HG02623 (cell line): Measurements from ENCODE around the gene ART4.

Experiments
- ATAC-seq: cut with Tn5 transposase; IDR thresholded peaks from one replicate; pipeline ENCODE4 v1.9.1; 2021; ENCODE audit warnings: moderate library complexity; ENCODE audit not compliant: unreplicated experiment

The ART4 gene, protein sequence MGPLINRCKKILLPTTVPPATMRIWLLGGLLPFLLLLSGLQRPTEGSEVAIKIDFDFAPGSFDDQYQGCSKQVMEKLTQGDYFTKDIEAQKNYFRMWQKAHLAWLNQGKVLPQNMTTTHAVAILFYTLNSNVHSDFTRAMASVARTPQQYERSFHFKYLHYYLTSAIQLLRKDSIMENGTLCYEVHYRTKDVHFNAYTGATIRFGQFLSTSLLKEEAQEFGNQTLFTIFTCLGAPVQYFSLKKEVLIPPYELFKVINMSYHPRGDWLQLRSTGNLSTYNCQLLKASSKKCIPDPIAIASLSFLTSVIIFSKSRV

DNA sequence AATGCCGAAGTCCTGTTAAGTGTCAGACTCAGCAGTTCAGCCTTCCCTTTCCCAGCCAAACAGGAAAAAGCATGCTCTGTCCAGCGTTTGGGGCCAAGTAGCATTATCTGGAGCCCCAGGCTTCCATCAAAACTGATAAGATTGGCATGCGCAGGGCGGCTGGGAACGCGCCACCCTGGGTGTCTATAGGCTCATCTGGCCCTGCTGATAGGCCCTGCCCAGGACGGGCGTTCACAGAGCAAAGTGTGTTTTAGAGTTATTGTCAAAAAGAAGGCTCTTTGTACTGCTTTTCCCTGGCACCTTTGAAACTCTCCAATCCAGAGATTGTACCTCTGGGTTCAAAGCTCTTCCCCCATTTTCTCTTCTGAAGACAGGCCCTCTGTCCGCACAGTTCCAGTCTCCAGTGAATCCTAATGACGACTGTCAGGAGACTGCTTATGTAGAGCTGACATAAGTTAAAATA is at the start of gene ART4:
TSS of gene ART4 (minus strand) at position 102 of the 463 bp plus-strand sequence. CDS start 413 bp downstream, outside the sequence.
- ATAC-seq = no peak

DNA sequence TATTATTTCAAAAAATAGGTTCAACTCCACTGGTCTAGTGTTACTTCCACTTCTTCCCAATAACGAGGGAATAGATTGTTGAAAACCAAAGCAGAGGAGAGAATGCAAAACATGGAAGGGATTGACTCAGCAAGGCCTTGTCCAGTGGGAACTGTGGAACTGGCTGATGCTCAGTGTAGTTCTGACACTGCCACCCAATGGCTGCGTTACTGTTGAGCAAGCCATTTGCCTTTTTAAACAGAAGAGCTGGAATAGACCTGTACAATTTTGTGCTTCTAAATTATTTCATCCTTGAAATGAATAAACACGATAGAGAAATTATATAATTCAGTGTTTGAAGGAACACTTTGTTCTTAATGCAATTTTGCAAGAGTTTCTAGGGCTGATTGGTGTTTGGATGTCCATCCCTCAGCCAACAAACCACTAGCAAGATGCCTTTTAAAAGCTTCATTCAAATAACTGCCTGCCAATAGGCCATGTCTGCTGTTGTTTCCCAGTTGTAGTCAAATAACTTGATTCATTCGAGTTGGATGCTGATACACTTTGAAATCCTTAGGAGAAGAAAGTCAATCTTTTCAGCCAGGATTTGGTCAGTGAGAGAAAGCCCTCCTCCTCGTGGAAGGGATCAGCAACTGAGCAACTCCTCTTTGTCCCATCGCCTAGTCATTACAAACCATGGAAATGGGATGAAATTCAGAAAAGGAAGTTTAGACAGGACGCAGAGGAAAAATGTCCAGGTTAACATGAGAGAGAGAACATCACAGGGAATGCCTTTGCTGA is 49.6 kb upstream of the ART4 start:
- ATAC-seq = no peak

DNA sequence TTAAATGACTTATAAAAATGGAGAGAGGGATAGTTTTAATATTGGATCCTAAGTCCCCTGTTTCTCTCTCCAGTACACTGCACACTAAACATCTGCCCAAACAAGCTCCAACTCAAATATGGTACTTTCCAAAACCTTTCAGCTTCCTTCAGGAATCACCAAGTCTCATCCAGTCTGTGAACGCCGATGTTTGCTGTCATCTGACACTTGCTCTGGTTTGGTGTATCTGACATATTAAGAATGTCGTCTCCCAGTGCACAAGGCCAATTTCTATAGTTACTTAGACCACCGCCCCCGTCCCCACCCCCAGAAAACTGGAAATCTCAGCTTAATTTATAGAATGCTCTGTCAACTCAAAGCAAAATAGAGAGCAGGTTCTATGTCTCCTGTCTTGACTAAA is 47.4 kb upstream of the ART4 start:
- ATAC-seq = no peak

DNA sequence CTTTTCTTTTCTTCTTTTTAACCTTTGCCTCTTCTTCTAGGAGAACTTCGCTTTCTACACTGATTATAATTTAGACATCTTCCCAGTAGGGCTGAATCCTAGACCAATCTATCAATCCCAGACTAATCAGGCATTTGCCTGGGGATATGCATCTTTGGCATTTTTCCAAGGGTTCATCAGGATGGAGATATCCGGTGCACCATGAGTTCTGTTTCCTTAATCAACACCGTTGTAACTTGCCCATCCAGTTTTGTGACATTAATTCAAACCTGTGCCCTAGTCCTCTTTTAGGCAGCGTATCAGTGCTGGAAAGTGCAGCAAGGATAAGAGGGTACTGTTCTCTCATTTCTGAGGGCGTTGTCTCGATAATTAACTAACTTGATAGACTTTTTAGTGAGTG is 42.9 kb upstream of the ART4 start:
- ATAC-seq = no peak

DNA sequence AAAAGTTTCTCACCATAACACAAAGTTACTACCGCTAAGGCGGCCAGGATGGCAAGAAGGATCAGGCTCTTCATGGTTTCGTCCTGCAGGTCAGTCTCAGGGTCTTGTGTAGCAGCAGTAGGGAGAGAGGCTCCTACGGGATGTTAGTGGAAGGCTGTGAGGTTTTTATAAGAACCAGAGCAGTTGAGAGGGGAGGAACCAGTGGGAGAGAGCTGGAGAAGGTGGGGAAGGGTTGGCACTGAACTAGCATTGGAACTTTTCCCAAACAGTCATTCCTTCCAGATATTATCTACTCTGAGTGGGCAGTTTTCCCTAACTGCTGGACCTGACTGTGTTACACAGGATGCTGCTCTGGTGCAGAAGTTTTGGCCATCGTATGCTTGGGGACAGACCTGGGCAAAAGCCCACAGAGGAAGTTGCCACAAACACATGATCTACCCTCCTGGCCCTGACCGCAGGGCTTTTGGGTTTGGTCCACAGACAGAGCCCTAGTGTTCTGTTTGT is 42.4 kb upstream of the ART4 start, which contains the start of gene MGP:
TSS of gene MGP (minus strand) at position 137 of the 504 bp plus-strand sequence. CDS start at position 74, 63 bp downstream.
- ATAC-seq = no peak

DNA sequence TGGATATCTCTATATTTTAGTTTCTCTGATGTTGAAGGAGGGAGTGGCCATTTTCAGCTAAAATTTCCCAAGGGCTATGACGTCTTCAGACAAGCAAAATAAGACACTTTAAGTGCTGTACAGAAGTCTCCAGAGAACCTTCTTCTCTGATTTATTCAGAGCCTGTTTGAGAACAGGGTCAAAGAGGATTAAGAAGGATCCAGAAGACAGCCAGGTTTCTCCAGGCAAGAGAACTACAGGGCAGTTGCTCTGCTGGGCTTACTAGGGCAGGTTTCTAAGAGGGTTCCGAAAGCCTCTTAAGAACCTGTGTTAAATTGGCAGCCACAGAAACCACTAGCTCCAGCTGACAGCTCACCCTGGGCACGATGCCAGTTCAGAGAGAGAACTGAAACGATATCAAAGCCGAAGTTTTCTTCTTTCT is 41.1 kb upstream of the ART4 start:
- ATAC-seq = peak; percentile 98

DNA sequence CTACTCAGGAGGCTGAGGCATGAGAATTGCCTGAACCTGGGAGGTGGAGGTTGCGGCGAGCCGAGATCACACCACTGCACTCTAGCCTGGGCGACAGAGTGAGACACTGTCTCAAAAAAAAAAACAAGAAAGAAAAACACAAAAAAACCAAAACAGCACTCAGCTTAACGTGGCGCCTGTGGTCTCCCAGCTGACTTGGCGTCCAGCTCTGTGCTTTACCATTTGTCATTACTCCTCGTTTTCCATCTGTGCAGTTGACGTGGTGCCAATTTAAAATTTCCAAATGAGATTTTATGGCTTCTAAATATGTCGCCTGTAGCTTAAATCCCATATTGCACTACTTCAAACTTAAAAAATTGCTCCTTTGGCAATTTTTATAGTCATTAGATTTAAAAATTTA is 40.4 kb upstream of the ART4 start:
- no peak for ATAC-seq

DNA sequence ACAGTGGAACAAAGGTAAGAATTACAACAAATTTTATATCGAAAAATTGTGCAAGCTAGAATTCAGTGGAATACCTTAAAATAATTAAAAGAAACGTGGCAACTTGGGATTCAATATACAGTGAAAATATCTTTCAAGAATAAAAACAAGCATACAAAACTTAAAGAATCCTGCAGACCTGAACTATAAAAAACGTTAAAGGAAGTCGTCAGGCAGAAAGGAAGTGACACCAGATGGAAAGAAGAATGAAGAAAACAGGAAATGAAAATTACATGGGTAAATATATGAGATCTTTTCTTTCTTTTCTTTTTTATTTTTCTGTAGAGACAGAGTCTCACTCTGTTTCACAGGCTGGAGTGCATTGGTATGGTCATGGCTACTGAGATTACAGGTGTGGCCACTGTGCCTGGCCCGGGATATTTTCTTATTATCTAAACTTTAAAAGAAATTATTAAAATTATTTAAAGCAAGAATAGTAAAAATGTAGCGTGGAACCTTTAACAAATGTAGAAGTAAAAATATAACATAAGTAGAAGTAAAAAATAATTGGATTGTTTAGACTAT is 37.6 kb upstream of the ART4 start:
- no peak for ATAC-seq

DNA sequence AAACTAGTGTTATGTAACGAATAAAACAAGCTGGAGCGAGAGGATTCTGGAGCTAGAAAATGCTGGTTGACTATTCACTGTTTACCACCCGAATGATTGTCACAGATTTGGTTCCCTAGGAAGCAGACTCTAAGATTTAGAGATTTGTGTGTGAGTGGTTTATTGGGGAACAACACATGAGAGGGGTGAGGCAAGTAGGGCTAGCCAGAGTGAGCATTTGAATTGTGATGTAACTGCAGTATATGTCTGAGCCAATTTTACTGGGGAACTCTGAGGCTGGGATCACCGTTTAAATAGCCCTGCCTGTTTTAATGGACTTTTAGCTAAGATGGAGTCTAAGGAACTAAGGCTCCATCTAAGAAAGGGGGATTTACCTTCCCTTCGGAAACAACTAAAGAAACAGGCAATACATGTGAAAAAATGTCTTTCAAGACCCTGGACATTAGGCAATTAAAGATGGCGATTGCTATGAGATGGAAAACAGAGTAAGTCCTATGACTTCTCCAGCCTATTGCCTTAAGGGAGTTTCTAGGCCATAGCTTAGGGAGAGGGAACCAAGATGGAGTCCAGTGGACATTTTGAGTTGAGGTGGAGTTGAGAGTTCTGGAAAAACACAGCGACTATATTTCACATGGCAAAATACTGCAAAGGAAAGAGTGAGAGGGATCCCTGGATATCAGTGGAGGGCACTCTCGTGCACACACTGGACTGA is 36.1 kb upstream of the ART4 start:
- ATAC-seq = no peak

DNA sequence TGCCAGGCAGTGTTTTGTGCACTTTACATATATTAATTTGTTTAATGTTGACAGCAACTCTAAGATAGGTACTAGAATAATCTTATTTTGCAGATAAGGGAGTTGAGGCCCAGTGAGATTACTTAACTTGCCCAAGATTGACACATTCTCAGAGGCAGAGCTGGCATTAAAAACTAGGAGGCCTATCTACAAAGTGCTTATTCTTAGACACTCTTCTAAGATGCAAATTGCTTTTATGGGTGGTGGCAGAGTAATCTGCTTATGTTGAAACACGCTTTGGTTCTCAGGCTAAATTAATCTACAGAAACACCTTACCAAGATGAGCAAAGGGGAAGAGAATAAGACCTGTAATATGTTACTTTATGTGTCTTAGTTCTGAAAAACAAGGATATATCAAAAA is 35.2 kb upstream of the ART4 start:
- ATAC-seq = no peak

DNA sequence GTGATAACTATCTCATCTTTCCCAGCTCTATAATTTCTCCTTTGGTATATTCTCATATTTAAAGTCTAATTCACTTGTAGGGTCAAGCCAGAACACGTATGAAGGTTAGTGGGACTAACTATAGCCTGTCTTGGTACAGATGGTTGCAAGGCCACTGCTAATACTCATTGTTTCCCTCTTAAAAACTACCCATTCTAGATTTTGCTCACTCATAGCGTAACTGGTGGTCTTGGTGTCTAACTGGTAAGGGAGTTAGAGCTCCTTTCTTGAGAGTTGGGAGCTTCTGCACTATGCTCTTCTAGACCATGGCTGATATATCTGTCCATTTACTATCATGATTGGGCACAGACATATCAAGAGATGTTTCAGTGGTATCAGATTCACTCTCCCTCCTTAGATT is 33.5 kb upstream of the ART4 start:
- no peak for ATAC-seq

DNA sequence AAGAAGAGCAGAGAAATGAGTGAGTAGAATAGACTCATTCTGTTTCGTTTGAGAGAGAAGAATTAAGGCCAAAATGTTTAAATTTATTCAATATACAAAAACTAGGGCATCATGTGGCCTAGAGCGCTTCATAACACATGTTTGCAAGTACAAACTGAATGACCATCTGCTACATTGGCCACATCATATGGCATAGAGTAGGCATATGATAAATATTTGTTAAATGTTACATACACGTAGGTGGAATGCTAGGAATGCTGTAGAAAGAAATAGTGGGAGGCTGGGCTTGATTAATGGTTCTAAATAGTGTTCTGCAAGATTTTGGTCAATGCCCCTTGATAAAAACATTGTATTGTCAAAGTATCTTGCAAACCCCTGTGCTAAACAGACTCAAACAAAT is 31.6 kb upstream of the ART4 start:
- ATAC-seq = no peak

DNA sequence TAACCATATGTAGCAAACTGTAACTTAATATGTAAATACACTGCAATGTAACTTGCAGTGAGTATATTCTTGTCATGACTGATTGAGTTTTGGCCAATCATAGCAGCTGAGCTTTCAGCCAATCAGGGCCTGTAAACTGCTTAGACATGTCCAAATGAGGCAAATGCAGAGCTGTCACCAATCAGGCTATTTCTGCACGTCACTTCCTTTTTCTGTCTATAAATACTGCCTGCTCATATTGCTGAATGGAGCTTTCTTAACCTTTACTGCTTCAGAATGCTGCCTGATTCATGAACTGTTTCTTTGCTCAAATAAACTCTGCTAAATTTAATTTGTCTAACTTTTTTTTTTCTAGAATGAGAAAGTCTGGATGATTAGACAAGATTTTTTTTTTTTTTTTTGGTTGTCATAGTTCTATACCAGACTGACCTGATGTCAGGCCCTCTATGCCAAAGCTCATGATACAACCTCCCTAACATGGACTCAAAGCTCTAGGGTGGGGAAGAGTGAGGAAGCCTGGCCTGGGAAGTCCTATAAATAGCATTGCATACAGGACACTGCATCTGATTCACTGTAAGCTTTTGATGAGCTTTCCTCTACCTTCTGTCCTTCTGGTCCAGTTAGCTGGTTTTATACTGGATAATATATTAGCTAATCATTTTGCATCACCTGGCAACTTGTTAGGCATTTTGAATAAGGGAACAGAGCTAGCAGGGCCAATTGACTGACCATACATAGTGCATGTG is 30.3 kb upstream of the ART4 start:
- no peak for ATAC-seq

DNA sequence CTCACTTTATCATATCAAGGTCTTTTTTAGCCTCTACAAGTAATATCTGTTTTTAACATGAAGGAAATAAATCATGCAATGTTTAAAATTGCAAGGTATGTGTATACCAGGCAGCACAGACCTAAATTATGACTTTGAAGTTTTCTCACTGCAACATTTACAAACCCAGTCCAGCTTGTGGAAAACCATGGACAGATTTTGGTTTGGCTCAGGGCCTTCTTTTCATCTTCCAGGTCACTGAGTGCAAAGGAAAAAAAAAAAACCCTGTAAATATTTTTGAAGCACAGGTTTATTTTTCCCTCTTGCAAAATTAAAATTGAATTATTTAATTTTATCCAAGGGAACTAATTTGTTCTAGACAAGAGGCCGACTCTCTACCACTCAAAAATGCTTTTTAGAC is 28.6 kb upstream of the ART4 start:
- no peak for ATAC-seq

DNA sequence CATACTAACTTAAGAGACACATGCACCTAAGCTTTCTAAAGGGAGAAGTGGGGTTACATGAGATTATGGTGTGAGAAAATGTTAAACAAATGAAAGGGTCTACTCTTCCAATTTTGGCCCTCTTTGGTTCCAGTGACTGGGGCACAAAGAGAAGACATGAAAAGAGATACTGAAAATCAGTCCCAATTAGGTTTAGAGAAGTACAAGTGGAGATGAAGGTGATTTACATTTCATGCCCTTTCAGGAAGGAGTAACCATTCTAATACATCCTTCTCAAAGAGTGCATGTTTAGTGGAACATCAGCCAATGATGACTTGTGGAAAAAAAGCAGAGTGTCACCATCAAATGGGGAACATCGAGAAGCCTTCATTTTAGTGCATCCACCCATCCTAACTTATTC is 27.9 kb upstream of the ART4 start:
- ATAC-seq = no peak

DNA sequence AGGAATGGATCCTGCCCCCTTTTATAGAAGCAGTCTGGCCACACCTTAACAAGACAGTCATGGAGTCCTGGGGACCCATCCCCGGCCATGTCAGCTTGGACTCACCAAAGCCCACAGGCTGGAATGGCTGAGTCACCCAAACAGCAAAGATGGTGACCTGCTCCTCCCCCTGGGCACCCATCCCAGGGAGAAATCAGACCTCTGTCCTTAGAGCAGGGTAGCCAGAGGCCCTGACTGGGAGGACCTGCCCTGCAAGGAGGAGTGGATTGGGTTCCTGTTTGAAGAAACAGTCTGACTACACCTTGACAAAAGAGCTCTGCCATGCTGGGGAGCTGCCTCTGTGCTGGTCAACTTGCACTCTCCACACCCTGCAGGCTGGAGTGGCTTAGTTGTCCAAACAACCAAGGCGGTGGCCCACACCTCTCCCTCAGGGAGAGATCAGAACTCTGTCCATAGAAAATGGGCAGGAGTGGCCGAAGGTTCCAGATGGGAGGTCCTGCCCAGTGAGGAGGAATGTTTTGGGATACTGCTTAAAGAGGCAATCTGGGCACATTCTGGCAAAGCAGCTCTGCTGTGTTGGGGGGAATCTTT is 25.7 kb upstream of the ART4 start:
- no peak for ATAC-seq

DNA sequence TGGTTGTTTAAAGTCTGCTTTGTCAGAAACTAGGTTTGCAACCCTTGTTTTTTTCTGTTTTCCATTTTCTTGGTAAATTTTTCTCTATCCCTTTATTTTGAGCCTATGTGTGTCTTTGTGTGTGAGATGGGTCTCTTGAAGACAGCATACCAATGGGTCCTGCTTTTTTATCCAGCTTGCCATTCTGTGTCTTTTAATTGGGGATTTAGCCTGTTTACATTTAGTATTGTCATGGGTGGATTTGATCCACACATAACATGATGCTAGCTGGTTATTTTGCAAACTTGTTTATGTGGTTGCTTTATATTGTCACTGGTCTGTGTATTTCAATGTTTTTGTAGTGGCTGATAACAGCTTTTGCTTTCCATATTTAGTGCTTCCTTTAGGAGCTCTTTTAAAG is 17.2 kb upstream of the ART4 start:
- no peak for ATAC-seq

DNA sequence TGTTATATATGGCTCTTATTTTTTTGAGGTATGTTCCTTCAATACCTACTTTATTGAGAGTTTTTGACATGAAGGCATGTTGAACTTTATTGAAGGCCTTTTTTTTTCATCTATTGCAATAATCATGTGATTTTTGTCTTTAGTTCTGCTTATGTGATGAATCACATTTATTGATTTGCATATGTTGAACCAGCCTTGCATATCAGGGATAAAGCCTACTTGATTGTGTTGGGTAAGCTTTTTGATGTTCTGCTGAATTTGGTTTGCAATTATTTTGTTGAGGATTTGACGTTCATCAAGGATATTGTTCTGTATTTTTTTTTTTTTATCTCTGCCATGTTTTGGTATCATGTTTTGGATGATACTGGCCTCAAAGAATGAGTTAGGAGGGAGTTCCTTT is 15.2 kb upstream of the ART4 start:
- ATAC-seq = no peak

DNA sequence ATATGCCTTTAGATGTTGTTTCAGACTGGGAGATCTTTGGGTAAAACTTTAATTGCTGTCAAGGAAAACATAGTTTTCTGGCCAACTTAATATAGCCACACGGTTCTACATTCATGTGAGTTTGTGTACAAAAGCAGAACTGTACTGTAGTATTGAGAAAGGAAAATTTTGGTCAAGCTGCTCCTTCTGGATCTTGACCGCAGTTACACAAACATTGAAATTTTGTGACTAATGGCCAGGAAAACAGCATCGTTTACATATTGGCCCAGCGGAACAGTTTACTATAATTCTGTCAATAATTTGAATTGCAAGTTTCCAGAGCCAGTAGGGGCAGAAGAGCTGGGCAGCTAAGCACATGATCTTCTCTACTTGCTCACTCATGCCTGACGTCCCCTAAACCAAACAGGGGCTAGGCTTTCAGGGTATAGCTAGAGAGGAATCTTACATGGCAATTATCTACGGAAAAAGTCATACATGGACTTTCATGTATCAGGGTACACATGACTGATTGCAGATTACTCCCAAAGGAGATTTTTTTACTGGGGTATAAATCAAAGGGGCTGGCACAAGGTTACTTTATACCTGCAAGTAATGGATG is 11.4 kb upstream of the ART4 start:
- no peak for ATAC-seq

DNA sequence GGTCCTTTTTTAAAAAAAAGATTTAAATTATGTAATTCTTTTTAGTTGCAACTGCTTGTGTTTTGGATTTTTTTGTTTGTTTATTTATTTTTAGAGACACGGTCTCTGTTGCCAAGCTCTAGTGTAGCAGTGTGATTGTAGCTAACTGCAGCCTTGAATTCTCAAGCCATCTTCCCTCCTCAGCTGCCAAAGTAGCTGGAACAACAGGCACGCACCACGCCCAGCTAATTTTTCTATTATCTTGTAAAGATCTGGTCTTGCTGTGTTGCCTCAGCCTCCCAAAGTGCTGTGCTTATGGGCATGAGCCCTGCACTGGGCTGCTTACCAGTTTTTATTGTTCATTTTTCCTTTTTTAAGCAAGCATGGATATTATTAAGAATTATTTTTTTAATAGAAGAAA is 10.6 kb upstream of the ART4 start:
- ATAC-seq = no peak
